GM18511 (cell line): ENCODE measurements around the gene DNAJA3.

Source experiments
- ATAC-seq: cut with Tn5 transposase; IDR thresholded peaks from one replicate; pipeline ENCODE4 v1.9.1; 2021; ENCODE audit warnings: mild to moderate bottlenecking, moderate library complexity; ENCODE audit not compliant: unreplicated experiment

The DNAJA3 gene

DNA sequence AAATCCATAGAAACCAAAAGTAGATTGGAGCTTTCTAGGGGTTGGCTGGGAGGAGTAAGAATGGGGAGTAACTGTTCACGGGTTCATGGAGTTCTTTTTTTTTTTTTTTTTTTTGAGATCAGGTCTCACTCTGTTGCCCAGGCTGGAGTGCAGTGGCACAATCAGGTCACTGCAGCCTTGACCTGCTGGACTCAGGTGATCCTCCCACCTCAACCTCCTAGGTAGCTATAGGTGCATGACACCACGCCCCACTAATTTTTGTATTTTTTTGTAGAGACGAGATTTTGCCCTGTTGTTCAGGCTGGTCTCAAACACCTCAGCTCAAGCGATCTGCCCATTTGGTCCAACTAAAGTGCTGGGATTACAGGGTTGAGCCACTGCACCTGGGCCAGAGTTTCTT lies 47.2 kb downstream of the DNAJA3 start:
- no peak for ATAC-seq

GRCh38 chr16:4474192-4474961 lies 48.7 kb downstream of the DNAJA3 start, which contains the start of gene NMRAL1:
Gene NMRAL1, minus strand, starts transcription at chr16:4474625. Its CDS starts 493 bp downstream, at chr16:4474132.
- peak; percentile 50 for ATAC-seq

GRCh38 chr16:4475880-4476788 lies 50.5 kb downstream of the DNAJA3 start, which contains the start of gene HMOX2:
Gene HMOX2, plus strand, starts transcription at chr16:4476398. Its CDS starts 29,127 bp downstream, at chr16:4505525.
- ATAC-seq = peak; percentile 87

- ATAC-seq = no peak
These were observed 52.3 kb downstream of the DNAJA3 start for GRCh38 chr16:4477966-4478365.

- no peak for ATAC-seq
These were observed 55.9 kb downstream of the DNAJA3 start for GRCh38 chr16:4481526-4481925.

GRCh38 chr16:4481963-4482362 lies 56.3 kb downstream of the DNAJA3 start:
- ATAC-seq = no peak

DNA sequence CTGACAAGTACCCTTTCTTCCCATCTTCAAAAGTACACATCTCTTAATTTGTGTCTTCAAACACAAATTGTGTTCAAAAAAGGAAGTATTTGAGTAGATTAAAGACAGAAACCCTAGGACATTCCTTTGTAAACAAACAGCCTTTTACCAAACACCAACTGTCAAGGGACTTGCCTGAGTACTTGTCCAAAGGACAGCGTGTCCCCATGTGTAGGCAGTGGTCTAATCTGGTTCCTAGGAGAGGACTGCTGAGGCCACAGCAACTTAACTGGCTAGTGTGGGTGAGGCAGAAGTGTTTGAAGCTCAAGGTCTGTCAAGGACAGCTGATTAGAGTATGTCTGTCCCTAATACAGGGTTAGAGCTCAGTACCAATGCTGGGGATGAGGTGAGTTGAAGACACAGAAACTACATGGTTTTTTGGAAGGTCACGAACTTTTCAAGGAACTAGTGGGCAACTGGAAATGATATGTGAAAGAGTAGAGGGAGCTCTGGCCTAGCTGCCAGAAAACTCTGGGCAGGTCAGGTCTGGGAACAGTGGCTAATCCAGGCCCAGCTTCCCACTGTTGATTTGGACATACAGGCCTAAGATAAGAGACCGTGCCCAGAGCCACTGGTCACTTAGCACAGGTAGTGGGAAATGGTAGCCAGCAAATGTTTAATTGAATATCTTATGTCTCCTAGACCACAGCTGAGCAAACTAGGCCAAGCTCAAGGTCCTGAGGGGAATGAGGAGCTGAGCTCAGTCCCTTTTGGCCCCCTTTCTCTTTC lies 60.6 kb downstream of the DNAJA3 start:
- no peak for ATAC-seq

DNA sequence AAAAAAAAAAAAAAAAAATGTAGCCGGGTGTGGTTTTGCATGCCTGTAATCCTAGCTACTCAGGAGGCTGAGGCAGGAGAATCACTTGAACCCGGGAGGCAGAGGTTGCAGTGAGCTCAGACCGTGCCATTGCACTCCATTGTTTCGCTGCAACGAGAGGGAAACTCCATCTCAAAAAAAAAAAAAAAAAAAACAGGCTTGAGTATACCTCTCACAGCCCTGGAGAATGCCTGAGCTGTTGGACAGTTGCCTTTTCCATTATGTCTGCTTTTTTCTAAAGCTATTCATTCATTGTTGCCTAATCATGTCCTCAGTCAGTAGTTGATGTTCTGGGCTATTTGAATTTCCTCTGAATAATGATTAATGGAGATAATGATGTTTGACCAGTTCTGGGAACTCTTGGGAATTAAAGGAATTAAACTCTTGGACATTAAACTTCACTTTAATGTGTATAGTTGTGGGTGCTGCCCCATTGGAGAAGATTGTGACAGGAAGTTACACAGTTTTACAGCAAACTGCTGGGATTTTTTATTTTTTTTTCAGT lies 62.4 kb downstream of the DNAJA3 start:
- no peak for ATAC-seq

GRCh38 chr16:4488499-4488967 lies 62.9 kb downstream of the DNAJA3 start:
- ATAC-seq = no peak

GRCh38 chr16:4489030-4489429 lies 63.4 kb downstream of the DNAJA3 start:
- ATAC-seq = no peak

DNA sequence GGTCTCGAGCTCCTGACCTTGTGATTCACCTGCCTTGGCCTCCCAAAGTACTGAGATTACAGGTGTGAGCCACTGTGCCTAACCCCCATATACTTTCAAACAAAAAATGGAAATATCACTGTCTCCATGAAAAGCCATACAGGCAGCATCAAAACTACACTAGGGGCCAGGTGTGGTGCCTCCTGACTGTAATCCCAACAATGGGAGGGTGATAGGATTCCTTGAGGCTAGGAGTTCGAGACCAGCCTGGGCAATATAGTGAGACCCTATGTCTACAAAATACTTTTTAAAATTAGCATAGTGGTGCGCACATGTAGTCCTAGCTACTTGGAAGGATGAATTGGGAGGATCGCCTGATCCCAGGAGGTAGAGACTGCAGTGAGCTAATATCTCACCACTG lies 66.2 kb downstream of the DNAJA3 start:
- ATAC-seq = no peak

GRCh38 chr16:4494746-4495490 lies 69.2 kb downstream of the DNAJA3 start:
- ATAC-seq = no peak

DNA sequence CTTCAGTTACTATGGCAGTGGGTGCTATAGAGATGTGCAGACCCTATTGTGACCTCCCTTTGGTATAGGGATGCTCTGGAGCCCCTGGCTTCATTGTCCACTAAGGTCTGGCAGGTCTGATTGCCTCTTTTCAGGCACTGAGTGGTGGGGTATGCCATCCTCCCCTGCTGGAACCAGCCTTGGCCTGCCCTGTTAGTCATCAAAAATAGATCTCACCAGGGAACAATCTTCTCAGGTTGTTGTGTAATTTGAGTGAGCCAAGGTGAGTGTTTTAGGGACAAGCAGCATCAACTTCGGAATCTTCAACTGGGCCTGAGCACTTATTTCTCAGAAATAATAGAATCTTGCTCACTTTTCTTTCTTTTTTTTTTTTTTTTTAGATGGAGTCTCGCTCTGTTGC lies 70.1 kb downstream of the DNAJA3 start:
- ATAC-seq = no peak

GRCh38 chr16:4496305-4496704 lies 70.6 kb downstream of the DNAJA3 start:
- no peak for ATAC-seq

DNA sequence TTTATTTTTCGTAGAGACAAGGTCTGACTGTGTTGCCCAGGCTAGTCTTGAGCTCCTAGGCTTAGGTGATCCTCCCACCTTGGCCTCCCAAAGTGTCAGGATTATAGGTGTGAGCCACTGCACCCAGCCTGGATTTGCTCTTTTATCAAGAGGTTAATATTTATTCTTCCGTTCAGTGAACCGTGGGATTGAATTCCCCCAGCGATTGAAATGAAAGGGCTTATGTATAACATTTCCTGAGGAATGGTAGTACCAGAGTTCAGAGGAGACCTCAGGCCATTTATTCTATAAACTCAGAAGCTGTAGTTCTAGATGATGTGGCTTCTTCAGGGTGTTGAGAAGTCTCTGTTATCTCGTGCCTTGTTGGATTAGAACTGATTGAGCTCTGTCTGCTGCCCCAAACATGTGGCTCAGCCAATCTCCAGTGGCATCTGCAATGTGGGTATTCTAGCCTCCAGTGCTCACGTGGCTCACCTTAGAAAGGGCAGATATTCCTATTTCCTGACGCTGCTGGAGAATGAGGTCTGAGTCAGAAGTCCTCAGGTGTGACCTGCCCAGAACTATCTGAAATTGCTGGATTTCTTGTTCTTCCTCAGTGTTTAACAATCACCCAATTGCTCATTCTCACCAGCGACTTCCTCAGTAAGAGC lies 73.0 kb downstream of the DNAJA3 start:
- no peak for ATAC-seq

DNA sequence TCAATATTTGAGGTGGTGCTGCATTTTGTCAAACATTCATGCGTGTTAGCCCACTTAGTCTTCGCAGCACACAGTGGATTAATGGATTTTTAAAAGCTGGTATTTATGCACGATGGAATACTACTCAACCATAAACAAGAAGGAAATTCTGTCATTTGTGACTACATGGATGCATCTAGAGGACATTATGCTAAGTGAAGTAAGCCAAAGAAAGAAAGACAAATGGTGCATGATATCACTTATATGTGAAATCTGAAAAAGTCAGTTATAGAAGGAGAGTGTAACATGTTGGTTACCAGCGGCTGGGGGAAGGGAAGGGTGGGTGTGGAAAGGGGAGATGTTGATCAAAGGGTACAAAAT lies 73.5 kb downstream of the DNAJA3 start:
- ATAC-seq = no peak

- no peak for ATAC-seq
These were observed 74.6 kb downstream of the DNAJA3 start for GRCh38 chr16:4500272-4500671.

DNA sequence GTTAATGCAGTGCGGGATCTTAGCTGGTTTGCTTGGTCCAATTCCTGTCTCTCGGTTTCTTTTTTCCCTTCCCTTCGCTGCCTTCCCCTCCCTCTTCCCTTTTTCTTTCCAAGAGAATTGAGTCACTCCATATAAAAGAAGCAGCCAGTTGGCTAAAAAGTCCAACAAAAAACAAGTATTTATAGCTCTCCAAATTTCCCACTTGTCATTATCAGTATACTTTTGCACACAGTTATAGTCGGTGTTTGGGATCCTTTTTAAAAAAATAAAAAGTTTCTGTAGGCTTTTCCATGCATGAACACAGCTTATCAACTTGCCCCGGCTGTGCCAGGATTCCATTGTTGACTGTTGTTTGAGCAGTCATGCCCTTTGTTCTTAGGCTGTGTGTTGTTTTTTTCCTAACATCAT lies 75.4 kb downstream of the DNAJA3 start:
- ATAC-seq = no peak

GRCh38 chr16:4505356-4506147 lies 79.9 kb downstream of the DNAJA3 start:
- ATAC-seq = peak; percentile 89
